K562 (cell line): ENCODE measurements around the gene MRNIP. TPM values are rescaled to one million over a fixed set of nuclear protein-coding genes. Genes with fewer than 3 reads are reported as not detected.

ENCODE experiments used
- ATAC-seq: fragments of 200-7000 bp; cut with Tn5 transposase; 3 replicates; pipeline ENCODE4 v1.9.1; 2020; ENCODE audit warnings: moderate library complexity
- BruUV-seq: library from RNA; stranded (reverse); fragments of 400-500 nt; replicated peaks from 2 replicates; lab custom pipeline; 2021; lab: Mats Ljungman, UMichigan
- CTCF ChIA-PET: fragments of 300-600 bp; formaldehyde crosslinking; extraction: SDS; loops from one replicate; lab custom pipeline; 2021; ENCODE audit warnings: low intra/inter-chr PET ratio; lab: Yijun Ruan, JAX
- POLR2A ChIA-PET: fragments of 300-600, 350-650 bp; sonication (Branson Sonifier 250); formaldehyde crosslinking; extraction: SDS; loops from one replicate; lab custom pipeline; 2021; ENCODE audit warnings: antibody characterized with exemption, inconsistent platforms; lab: Yijun Ruan, JAX
- DNase-seq, 4 experiments: peaks; one replicate each; pipeline versions ENCODE4 v3.0.0 to v3.0.0-alpha.2; 2011 to 2018; ENCODE audit warnings: low spot score in 3 of 4, mixed read lengths in 3 of 4; ENCODE audit errors: extremely low read depth in 1 of 4
- FAIRE-seq: peaks from 2 replicates; lab custom pipeline; 2011; peaks lifted over from hg19 to GRCh38; lab: Jason Lieb, UNC
- H2AFZ ChIP-seq: 2 replicates; pipeline ENCODE4 v1.6.0; 2011; ENCODE audit warnings: low read depth, low read length, control low read depth, inconsistent platforms
- H3K27ac ChIP-seq: fragments of 200-600 bp; 3 replicates; pipeline ENCODE4 v1.8.0; 2011; ENCODE audit warnings: low read depth, mild to moderate bottlenecking, control low read depth, inconsistent platforms, low read length, moderate library complexity, mixed read lengths; ENCODE audit errors: extremely low read depth
- H3K27me3 ChIP-seq, 2 experiments: fragments of 300-600 bp in 1 of 2; 2 replicates in 1 of 2; 3 replicates in 1 of 2; pipeline versions ENCODE4 v1.6.0 to v1.8.0; 2011; ENCODE audit warnings: inconsistent platforms in 2 of 2, low read length in 2 of 2, mild to moderate bottlenecking in 1 of 2, mixed read lengths in 1 of 2, moderate library complexity in 1 of 2; ENCODE audit not compliant: control insufficient read depth in 2 of 2, insufficient read depth in 2 of 2
- H3K36me3 ChIP-seq: fragments of 300-600 bp; 3 replicates; pipeline ENCODE4 v1.8.0; 2011; ENCODE audit warnings: mild to moderate bottlenecking, low read length, inconsistent platforms; ENCODE audit not compliant: control insufficient read depth, insufficient read depth
- H3K4me1 ChIP-seq, 2 experiments: fragments of 200-600 bp in 1 of 2; replicated peaks in 1 of 2; 2 replicates in 1 of 2; 3 replicates in 1 of 2; pipeline versions ENCODE4 v1.5.1 to v1.8.0; 2011; ENCODE audit warnings: inconsistent platforms in 2 of 2, low read length in 2 of 2, mild to moderate bottlenecking in 1 of 2, mixed read lengths in 1 of 2, moderate library complexity in 1 of 2; ENCODE audit not compliant: control insufficient read depth in 2 of 2, insufficient read depth in 2 of 2
- H3K4me2 ChIP-seq: 2 replicates; pipeline ENCODE4 v1.6.1; 2011; ENCODE audit warnings: low read length, control low read depth, inconsistent platforms, mixed read lengths; ENCODE audit not compliant: insufficient read depth
- H3K4me3 ChIP-seq: fragments of 200-600 bp; sonication (generic), shearing (Covaris generic); 2 replicates; pipeline ENCODE4 v1.5.1; 2016; ENCODE audit warnings: control low read depth, inconsistent platforms
- H3K79me2 ChIP-seq: fragments of 200-600 bp; 3 replicates; pipeline ENCODE4 v1.8.0; 2011; ENCODE audit warnings: low read length, inconsistent platforms; ENCODE audit not compliant: control insufficient read depth, insufficient read depth
- H3K9ac ChIP-seq, 2 experiments: 2 replicates each; pipeline versions ENCODE4 v1.6.0 to v1.6.1; 2011; ENCODE audit warnings: low read depth in 2 of 2, low read length in 2 of 2, control low read depth in 1 of 2, inconsistent platforms in 1 of 2, mild to moderate bottlenecking in 1 of 2, mixed read lengths in 1 of 2; ENCODE audit not compliant: insufficient read depth in 1 of 2
- H3K9me1 ChIP-seq: one replicate; pipeline ENCODE4 v1.6.0; 2011; ENCODE audit warnings: inconsistent platforms, mild to moderate bottlenecking, low read length, moderate library complexity; ENCODE audit not compliant: control insufficient read depth, insufficient read depth
- H3K9me3 ChIP-seq: replicated peaks from 2 replicates; pipeline ENCODE4 v1.5.1; 2011; ENCODE audit warnings: low read depth, low read length, inconsistent platforms; ENCODE audit not compliant: control insufficient read depth, insufficient read depth
- H4K20me1 ChIP-seq: replicated peaks from 2 replicates; pipeline ENCODE4 v1.6.1; 2011; ENCODE audit warnings: low read length, inconsistent platforms, mixed read lengths; ENCODE audit not compliant: control insufficient read depth, insufficient read depth
- POLR2G ChIP-seq: fragments of 200-400 bp; formaldehyde crosslinking; IDR thresholded peaks from 2 replicates; pipeline ENCODE4 v1.6.1; 2017; ENCODE audit warnings: low read depth, mild to moderate bottlenecking, antibody characterized with exemption, low read length, moderate library complexity
- WGBS: fragments of 100-300 bp; shearing (Covaris generic); methylation state at CpG from one replicate; pipeline ENCODE4 v1.1.6; 2016; ENCODE audit warnings: low coverage, mixed read lengths; ENCODE audit not compliant: insufficient coverage; ENCODE audit errors: missing lambda C conversion rate; 5-methylcytosine and 5-hydroxymethylcytosine counted together
- in situ Hi-C: fragments of 300-500 bp; cut with MboI; formaldehyde crosslinking; loops from 4 replicates; pipeline ENCODE4 v1.15.0; 2018; ENCODE audit warnings: inconsistent platforms, mixed read lengths
- intact Hi-C: fragments of 100-400 bp; cut with micrococcal nuclease; formaldehyde crosslinking; loops from 2 replicates; pipeline ENCODE4 v1.14.2; 2022
- polyA plus RNA-seq, 8 experiments: library from polyadenylated mRNA; depleted of rRNA in 4 of 8; stranded (reverse) in 5 of 8; unstranded in 3 of 8; fragments of >200 nt; fragmentation: Nextera tagmentation in 2 of 8; fragmentation: Illumina TruSeq in 1 of 8; extraction: Ambion mirVana in 2 of 8; extraction: Trizol in 1 of 8; gene quantifications; 2 replicates each; pipeline versions ENCODE4 v1.2.1 to v1.2.3, GENCODE V29; 2011 to 2014; ENCODE audit warnings: inconsistent platforms in 1 of 8, missing spikeins in 1 of 8
- total RNA-seq, 7 experiments: library from RNA; depleted of rRNA in 6 of 7; stranded (reverse); fragments of >200 nt in 6 of 7; fragmentation: Illumina TruSeq in 2 of 7; extraction: Trizol in 2 of 7; gene quantifications; 2 replicates each; pipeline versions ENCODE4 v1.2.1 to v1.2.3, GENCODE V29; 2011 to 2021; ENCODE audit warnings: low replicate concordance in 1 of 7
- TF ChIP-seq, protein P1 (sequence below): fragments of 450-650 bp; conservative IDR thresholded peaks from 2 replicates; pipeline ENCODE4 v1.6.1; 2016; ENCODE audit warnings: missing genetic modification characterization, low read depth, mild to moderate bottlenecking, missing compliant biosample characterization, moderate library complexity
- TF ChIP-seq, protein P2 (sequence below): fragments of 250-450 bp; sonication (Bioruptor Pico); IDR thresholded peaks from 2 replicates; pipeline ENCODE4 v1.5.0; 2021; ENCODE audit warnings: mild to moderate bottlenecking, moderate library complexity

MRNIP gene
- total and polyA plus RNA-seq, 9 of the 15 experiments (the other 6 are each of a cell fraction or from before 2014, with no cell fraction given), result 3.6 to 39.0 (median 16.8) TPM

DNA sequence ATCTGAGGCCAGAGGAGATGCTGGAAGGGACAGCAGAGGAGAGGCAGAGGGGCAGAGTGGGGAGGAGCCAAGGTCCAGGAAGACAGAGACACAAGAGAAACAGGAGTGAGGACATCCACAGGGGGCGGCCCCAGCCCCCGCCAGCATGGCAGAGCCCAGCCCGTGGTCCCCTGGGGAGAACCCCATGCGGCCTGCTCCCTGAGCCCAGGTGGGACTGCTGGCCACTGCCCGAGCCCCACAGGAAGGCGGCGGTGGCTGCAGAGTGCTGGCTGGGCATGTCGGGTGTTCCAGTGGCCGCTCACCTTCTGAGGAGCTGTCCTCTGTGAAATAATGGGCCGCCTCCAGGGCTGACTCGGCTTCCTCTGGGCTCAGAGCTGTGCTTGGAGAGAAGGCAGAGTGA is 8.9 kb upstream of the MRNIP start:
- no peaks in the 10 kb centered on the region for H4K20me1 ChIP-seq
- H3K79me2 ChIP-seq, result no peaks in the 10 kb centered on the region
- H3K4me2 ChIP-seq, result no peak overlapping the region
- no peak for FAIRE-seq
- no peak for DNase-seq
- H3K9ac ChIP-seq, result peak overlapping the region in 1 of 2 experiments; percentile 57; a peak in 1 of 4 replicates
- ChIA-PET CTCF (no interaction called here), POLR2A (interaction anchor here (1.0 kb wide), 1 partner anchor 343 kb away, joined by 3 read pairs; no protein-coding TSS in a partner anchor)
- WGBS, result 88% methylated on average over 11 of the region's 11 CpGs
- intact Hi-C loops, result no loop called here
- H3K9me1 ChIP-seq, result peaks cover 2% of the 10 kb centered on the region
- no TSS peak for BruUV-seq
- ATAC-seq, result no peak
- H3K9me3 ChIP-seq, result no peaks in the 10 kb centered on the region
- H3K4me1 ChIP-seq, result peaks cover 0 to 26% of the 10 kb centered on the region in 2 experiments; a peak in 3 of 5 replicates
- no peaks in the 10 kb centered on the region for H3K27me3 ChIP-seq
- H3K36me3 ChIP-seq, result peaks cover 72% of the 10 kb centered on the region; the same call in 2 of the 3 replicates
- H3K4me3 ChIP-seq, result no peak overlapping the region
- TF ChIP-seq, protein P1, sequence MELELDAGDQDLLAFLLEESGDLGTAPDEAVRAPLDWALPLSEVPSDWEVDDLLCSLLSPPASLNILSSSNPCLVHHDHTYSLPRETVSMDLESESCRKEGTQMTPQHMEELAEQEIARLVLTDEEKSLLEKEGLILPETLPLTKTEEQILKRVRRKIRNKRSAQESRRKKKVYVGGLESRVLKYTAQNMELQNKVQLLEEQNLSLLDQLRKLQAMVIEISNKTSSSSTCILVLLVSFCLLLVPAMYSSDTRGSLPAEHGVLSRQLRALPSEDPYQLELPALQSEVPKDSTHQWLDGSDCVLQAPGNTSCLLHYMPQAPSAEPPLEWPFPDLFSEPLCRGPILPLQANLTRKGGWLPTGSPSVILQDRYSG, result no peak
- peak; percentile 54; the same call in 1 of the 2 replicates for TF ChIP-seq POLR2G
- TF ChIP-seq, protein P2, sequence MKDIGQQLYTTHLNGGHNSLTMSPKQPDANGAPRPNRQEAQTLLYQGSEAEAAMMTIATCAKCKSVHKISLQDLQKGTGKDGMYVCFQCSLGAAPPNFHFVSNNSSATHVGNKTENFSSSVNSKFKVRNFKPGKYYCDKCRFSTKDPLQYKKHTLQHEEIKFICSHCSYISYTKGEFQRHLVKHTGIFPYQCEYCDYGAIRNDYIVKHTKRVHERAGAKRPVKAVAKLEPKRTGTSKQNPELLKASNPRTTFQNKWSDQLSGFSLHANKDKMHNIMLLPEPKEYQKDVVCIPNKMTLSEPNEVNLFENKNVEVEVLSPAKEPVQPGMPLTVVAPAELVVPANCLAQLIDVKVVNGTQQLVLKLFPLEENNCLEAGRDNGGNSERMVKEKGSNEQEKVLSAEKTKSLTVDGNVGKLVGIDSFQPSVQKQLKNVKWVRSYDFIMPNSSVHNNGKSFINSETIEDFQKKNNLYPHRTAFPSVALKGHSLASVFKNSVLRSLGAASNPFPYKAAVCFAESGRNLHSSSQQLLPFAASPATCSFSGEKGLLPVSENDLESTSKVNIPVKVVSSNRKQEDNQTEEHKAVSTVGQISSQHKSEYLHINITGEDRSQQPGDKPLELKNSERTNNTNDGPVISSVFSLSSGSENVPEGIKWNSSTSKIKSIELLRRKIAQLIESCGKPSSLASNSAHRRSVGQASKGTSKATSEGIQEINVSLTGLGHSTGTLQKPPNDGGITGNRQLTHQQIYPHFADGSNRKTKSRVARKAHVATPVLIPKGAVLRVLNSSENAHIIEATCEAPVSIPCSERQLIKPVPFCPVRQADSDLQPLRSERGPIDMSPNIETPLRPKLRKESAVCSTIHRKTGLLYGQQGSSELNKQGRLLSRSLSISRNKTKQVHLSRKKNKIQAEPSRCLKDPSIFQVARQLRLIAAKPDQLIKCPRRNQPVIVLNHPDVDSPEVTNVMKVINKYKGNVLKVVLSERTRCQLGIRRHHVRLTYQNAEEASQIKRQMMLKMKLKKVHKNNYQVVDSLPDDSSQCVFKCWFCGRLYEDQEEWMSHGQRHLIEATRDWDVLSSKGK (CRISPR knock-in tag), result no peak
- TF ChIP-seq, all 486 proteins: peak for 1
- no peak overlapping the region for H2AFZ ChIP-seq
- H3K27ac ChIP-seq, result no peak overlapping the region
- in situ Hi-C loops, result no loop called here
